HG03575 (cell line): Measurements from ENCODE around the gene RBMS3.

Experiments used
- ATAC-seq: cut with Tn5 transposase; IDR thresholded peaks from one replicate; pipeline ENCODE4 v1.9.1; 2021; ENCODE audit not compliant: unreplicated experiment, insufficient number of reproducible peaks, low FRiP score; ENCODE audit errors: extremely low read depth

The RBMS3 gene

DNA sequence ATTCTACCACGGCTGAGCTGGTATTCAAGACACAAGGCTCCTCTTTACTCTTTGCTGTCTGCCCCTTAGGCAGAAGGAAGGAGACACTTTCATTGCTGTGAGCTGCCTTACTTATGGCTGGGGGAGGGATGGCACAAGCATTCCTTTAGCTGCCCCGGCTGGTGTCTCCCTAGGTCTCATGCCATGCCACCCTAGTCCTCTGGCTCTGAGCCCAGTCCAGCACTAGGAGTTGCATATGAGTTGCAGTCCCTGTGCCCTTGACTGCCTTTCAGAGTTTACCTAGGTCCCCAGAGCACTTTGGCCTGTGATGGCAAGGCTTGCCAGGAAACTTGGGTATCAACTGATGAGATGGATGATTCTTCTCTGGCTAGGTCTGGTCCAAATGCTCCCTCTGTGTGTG is 296.4 kb downstream of the RBMS3 start:
- no peak for ATAC-seq

DNA sequence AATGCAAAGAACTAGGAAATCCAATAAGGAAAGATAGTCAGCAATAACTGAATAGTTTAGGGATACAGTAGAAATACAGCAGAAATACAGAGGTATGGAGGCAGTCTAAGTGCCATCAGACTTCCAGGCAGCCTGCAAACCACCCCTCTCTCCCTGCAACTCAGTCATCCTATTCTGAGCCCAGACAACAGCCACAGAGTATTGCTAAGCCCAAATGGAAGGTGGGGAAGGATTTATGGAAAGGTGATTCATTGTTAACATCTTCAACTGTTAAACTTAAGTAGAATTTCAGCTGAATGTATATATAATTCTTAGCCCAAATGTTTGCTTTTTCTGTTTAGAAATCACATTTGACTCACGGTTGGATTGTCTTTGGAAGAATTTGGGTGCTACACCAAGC is 300.4 kb downstream of the RBMS3 start:
- no peak for ATAC-seq

DNA sequence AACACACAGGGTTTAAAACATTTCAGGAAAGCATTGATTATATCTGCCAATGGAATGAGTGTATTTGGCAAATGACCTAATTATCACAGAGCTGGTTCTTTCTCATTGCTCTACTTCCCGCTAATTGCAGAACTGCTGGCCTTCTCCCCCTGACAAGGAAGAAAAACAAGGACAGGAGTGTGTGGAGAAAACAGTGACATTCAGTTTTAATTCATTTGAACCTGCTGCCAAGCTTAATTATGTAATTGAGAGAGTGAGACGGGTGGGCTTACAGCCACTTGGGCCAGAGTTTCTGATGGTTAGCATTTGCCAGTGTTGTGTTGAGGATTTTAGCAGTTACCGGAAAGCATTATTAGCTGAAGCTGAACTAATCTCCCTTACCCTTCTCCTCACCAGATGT is 301.4 kb downstream of the RBMS3 start:
- ATAC-seq = no peak

DNA sequence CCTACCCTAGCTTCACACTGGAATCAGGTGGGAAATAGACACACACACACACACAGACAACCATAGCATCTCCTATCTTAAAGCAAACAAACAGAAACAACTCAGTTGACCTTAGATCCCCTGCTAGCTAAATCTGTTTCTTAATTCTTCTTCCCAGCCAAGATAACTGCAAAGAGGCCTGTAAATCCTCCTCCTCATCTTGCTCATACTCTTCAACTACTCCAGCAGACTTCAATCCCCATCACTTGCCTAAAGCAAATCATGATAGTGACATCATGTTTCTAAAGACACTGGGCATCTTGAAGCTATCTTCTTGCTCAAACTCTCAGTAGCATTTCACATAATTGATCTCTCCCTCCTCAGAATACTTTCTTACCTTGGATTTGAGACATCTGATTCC is 303.0 kb downstream of the RBMS3 start:
- ATAC-seq = no peak

DNA sequence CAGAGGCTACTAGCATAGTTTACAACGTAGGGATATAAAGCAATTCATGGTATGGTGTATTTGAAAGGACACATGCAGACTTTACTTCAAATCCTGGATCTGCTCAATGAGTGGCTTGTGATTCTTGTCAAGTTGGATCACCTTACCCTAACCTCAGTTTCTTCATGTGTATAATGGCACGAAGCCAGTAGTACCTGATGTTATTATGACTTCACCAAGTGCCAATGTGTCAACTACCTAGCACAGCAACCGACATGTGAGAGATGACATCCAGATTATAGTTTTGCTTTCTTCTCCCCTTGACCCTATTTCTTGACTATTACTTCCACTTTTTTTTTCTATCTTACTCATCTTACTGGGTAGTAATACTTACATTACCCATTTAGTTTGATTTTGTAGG is 304.5 kb downstream of the RBMS3 start:
- no peak for ATAC-seq

DNA sequence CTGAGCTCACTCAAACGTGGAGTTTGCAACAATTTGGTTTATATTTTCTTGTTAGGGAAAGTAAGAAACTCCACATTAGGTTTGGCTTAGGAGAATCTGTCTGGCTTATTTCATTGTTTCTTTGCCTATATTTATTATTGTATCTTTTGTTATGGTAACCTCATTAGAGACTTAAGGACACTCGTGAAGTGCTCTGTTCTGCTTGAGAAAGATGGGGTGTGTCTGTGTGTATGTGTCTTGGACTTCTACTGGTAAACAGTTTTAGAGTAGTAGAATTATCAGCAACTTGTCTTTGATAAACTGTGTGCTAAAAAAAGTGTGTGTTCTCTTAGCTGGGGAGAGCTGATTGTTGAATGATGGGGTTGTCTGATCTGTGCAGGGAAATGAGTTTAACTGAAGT is 306.5 kb downstream of the RBMS3 start:
- no peak for ATAC-seq

- ATAC-seq = no peak
Measured at GRCh38 chr3:29590012-29590411, 309.1 kb downstream of the RBMS3 start.

GRCh38 chr3:29590461-29590860 is 309.6 kb downstream of the RBMS3 start:
- ATAC-seq = no peak

- no peak for ATAC-seq
Measured at GRCh38 chr3:29591579-29591978, 310.7 kb downstream of the RBMS3 start.

- no peak for ATAC-seq
Measured at GRCh38 chr3:29593802-29594201, 312.9 kb downstream of the RBMS3 start.

DNA sequence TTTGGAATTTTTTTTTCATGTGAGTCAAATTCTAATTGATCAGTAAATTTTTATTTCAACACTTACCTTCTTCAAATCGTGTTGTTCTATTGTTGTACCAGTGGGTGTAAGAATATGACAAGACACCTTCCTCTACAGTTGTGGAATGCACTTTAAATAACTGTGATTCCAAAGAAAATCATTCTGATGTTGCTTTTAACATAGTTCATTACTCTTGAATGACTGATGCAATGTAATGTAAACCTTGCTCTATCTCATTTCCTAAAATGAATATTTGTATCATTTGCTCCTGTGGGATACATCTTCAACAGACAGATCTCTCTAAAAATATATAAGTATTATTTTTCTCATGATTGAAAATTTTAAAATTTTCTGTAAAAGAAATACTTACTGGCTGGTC is 313.4 kb downstream of the RBMS3 start:
- ATAC-seq = no peak

DNA sequence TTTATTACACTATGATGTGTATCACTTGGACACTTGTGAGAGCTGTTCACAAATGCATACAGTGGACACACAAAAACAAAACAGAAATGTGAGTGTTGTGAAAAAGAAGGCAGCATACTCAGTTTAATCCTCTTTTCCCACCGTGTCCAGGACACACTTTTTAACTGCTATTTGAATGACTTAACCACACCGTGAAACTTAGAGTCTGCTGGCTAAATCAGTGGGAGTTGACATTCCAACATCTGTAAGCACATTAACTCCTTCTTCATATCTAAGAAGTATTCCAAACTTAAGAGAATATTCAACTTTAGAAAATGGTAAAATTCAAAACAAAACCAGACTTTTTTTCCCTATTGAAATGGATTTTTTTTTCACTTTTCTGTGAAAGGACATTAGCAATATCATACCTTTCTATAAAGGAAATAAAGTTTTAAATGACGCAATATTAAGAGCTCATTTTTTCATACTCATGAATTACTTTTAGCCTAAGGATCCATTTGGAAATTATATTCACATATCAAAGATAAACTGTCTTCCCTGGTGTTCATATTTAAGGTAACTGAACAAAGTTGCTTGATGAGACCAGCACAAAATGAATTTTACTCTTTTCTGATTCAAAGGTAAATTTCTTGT is 316.6 kb downstream of the RBMS3 start:
- ATAC-seq = no peak

DNA sequence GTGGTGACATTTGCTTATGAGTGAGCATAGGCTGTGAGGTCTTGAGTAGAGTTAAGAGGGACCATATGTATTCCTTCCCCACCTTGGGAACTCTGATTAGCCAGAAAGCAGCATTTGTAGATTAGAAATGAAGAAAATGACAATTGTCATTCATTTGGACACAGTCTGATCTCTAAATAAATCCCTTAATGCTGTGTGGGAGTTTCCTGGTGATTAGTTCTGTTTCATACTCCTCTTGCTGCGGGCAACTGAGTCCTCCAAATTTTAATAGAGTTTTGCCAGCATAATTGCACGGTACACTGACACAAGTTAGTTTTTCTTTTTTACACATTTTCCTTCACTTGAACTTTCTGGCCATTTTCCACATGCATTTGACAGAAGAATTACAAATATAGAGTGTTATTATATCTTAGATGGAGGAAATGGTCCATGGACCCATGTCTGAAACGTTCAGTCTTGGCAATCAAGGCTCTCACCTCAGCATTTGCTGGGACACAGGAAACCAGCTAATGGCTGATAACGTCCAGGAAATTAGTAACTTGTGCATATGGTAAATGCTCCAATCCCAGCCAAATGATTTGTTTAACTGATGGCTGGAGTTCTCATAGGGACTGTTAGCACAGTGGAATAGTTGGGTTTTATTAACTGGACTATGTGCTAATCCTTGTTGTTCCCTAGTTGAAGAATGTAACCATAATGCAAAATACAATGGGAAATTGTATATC is 321.2 kb downstream of the RBMS3 start:
- ATAC-seq = no peak

DNA sequence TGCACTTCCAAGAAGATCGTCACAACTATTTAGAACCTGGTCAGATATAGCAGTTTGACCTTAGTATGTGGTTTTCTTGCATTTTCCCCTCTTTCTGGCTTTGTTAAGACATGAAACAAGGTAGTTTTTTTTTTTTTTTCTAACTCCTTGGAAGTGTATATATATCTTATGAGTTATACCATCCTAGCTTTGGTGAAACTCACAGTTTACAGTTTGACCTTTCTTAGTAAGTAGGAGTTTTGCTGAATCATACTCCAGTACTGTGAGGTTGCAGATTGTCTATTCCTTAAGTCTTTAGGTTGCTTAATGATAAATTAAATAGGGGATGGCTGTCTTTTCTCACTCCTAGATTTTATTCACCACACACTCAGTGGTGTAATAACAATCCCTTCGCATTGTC is 325.0 kb downstream of the RBMS3 start:
- no peak for ATAC-seq

DNA sequence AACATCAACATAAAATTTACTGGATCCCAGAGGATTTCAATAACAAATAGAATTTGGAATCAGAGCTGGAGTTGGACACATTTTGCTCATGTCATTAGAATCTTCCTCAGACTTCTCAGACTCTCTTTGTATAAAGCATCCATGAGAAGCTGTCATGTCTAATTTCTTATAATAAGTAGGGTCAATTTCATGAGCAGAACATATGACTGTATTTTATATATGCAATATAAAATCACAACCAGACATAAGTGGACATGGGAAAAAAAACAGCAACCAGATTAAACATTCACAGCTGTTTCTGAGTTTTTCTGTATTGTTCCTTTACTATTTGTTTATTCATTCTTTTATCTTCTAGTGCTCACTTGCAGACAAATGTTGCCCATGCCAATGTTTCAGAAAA is 325.5 kb downstream of the RBMS3 start:
- no peak for ATAC-seq

GRCh38 chr3:29608414-29609327 is 327.8 kb downstream of the RBMS3 start:
- no peak for ATAC-seq

- no peak for ATAC-seq
Measured at GRCh38 chr3:29609328-29609811, 328.5 kb downstream of the RBMS3 start.

DNA sequence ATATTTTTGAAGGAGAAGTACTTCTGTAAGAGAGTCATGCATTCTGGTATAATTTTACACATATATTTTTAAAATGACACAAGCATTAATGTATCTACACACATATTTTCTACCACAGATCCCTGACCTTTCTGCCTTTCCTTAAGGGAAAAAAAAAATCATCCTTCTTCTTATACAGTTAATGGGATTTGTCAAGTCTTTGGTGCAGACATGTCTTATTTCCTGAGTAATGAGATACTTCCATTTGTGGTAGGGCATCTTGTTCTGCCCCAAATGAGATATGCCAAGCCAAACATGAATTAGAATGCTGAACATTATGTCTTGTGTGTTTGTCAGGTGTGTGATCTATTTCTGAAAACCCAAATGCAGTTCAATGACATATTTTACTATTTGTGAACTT is 329.9 kb downstream of the RBMS3 start:
- no peak for ATAC-seq

GRCh38 chr3:29611252-29611651 is 330.4 kb downstream of the RBMS3 start:
- no peak for ATAC-seq

DNA sequence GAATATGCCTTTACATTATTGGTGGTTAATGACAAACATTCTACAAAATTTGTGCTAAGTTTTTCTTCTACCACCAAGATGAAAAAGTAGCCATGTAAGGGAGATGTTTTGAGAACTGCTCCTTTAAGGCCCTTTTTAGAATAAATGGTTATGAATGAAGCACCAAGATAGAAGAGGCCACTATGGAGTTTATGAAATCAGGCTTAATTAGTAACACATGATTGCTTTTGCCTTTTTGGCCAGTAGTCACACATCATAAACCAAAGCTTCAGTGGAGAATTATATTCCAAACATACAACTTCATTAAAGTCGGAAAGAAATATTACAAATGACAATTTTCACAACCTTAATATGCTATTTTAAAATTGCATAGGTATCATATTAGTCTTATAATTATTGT is 331.7 kb downstream of the RBMS3 start:
- no peak for ATAC-seq
